HepG2 (cell line): ENCODE data around the gene YPEL4. TPM values are rescaled to one million over a fixed set of nuclear protein-coding genes. Genes with fewer than 3 reads are reported as not detected.

Experiments
- ASH2L ChIP-seq: fragments of 300-600, 200-600 bp; sonication (generic); IDR thresholded peaks from 2 replicates; pipeline ENCODE4 v1.7.0; 2017; ENCODE audit warnings: low read depth, mild to moderate bottlenecking, moderate library complexity, mixed read lengths, low read length; ENCODE audit not compliant: insufficient read length
- HDAC6 ChIP-seq: fragments of 200-600 bp; sonication (generic); IDR thresholded peaks from 2 replicates; pipeline ENCODE4 v1.7.0; 2017; ENCODE audit warnings: mild to moderate bottlenecking, antibody characterized with exemption, low read length, low read depth
- NFKBIZ ChIP-seq: IDR thresholded peaks from 2 replicates; pipeline ENCODE4 v1.6.1; 2018; ENCODE audit warnings: missing genetic modification reagents, missing compliant biosample characterization
- NONO ChIP-seq, 2 experiments: fragments of 450-650 bp in 1 of 2; sonication (generic) in 1 of 2; formaldehyde crosslinking in 1 of 2; IDR thresholded peaks in 1 of 2; conservative IDR thresholded peaks in 1 of 2; 2 replicates each; pipeline versions ENCODE4 v1.6.1 to v1.8.0; 2017 to 2022; ENCODE audit warnings: mild to moderate bottlenecking in 1 of 2, missing genetic modification reagents in 1 of 2, moderate library complexity in 1 of 2
- RARG ChIP-seq: sonication (generic); formaldehyde crosslinking; IDR thresholded peaks from 2 replicates; pipeline ENCODE4 v1.4.0; 2020; ENCODE audit warnings: low read depth, mild to moderate bottlenecking, missing genetic modification reagents
- REXO4 ChIP-seq: sonication (generic); formaldehyde crosslinking; IDR thresholded peaks from 2 replicates; pipeline ENCODE4 v1.8.0; 2022; ENCODE audit warnings: missing genetic modification reagents, mild to moderate bottlenecking, borderline replicate concordance
- SRY ChIP-seq: sonication (generic); formaldehyde crosslinking; IDR thresholded peaks from 2 replicates; pipeline ENCODE4 v1.8.0; 2022; ENCODE audit warnings: mild to moderate bottlenecking, missing genetic modification reagents
- TCF12 ChIP-seq, 2 experiments: fragments of 450-650 bp in 1 of 2; sonication (generic) in 1 of 2; formaldehyde crosslinking in 1 of 2; IDR thresholded peaks; 2 replicates each; pipeline versions ENCODE4 v1.6.1 to v1.8.0; 2017 to 2022; ENCODE audit warnings: antibody characterized with exemption in 1 of 2, mild to moderate bottlenecking in 1 of 2, missing genetic modification reagents in 1 of 2, moderate library complexity in 1 of 2
- TEAD2 ChIP-seq: sonication (generic); formaldehyde crosslinking; IDR thresholded peaks from 2 replicates; pipeline ENCODE4 v1.9.0; 2021; ENCODE audit warnings: missing genetic modification reagents
- ZNF33B ChIP-seq: sonication (generic); formaldehyde crosslinking; IDR thresholded peaks from 2 replicates; pipeline ENCODE4 v1.5.1; 2020; ENCODE audit warnings: mild to moderate bottlenecking, missing genetic modification reagents
- ZNF431 ChIP-seq: sonication (generic); formaldehyde crosslinking; IDR thresholded peaks from 2 replicates; pipeline ENCODE4 v1.9.0; 2022; ENCODE audit warnings: missing genetic modification reagents, low read depth, mild to moderate bottlenecking, borderline replicate concordance
- ZNF441 ChIP-seq: sonication (generic); formaldehyde crosslinking; IDR thresholded peaks from 2 replicates; pipeline ENCODE4 v1.7.0; 2021; ENCODE audit warnings: missing genetic modification reagents, borderline replicate concordance
- ZNF770 ChIP-seq: sonication (generic); formaldehyde crosslinking; IDR thresholded peaks from 2 replicates; pipeline ENCODE4 v1.5.0; 2020; ENCODE audit warnings: mild to moderate bottlenecking, missing genetic modification reagents
- polyA plus RNA-seq, 8 experiments: library from polyadenylated mRNA; depleted of rRNA in 3 of 8; stranded (reverse) in 7 of 8; unstranded in 1 of 8; fragments of >200 nt; fragmentation: Illumina TruSeq in 4 of 8; extraction: Trizol in 4 of 8; gene quantifications; 2 replicates each; pipeline versions ENCODE4 v1.2.1 to v1.2.3, GENCODE V29; 2011 to 2016; ENCODE audit warnings: low read depth in 4 of 8, missing spikeins in 1 of 8, mixed read lengths in 1 of 8; ENCODE audit not compliant: insufficient read depth in 1 of 8
- total RNA-seq, 5 experiments: library from RNA; depleted of rRNA; stranded (reverse); fragments of >200 nt; fragmentation: Illumina TruSeq; extraction: Trizol; gene quantifications; 2 replicates each; pipeline ENCODE4 v1.2.3, GENCODE V29; 2016; ENCODE audit warnings: low read depth in 1 of 5
- TF ChIP-seq, protein P1 (sequence below), 2 experiments: fragments of 450-650 bp in 1 of 2; sonication (generic) in 1 of 2; formaldehyde crosslinking in 1 of 2; IDR thresholded peaks; 2 replicates each; pipeline versions ENCODE4 v1.6.1 to v1.8.0; 2016 to 2022; ENCODE audit warnings: antibody characterized with exemption in 1 of 2, mild to moderate bottlenecking in 1 of 2, missing genetic modification reagents in 1 of 2

Gene YPEL4
- total and polyA plus RNA-seq, 2 of the 13 experiments (the other 11 are each of a cell fraction or from before 2014, with no cell fraction given), result 0.04 TPM; not detected in 1

DNA sequence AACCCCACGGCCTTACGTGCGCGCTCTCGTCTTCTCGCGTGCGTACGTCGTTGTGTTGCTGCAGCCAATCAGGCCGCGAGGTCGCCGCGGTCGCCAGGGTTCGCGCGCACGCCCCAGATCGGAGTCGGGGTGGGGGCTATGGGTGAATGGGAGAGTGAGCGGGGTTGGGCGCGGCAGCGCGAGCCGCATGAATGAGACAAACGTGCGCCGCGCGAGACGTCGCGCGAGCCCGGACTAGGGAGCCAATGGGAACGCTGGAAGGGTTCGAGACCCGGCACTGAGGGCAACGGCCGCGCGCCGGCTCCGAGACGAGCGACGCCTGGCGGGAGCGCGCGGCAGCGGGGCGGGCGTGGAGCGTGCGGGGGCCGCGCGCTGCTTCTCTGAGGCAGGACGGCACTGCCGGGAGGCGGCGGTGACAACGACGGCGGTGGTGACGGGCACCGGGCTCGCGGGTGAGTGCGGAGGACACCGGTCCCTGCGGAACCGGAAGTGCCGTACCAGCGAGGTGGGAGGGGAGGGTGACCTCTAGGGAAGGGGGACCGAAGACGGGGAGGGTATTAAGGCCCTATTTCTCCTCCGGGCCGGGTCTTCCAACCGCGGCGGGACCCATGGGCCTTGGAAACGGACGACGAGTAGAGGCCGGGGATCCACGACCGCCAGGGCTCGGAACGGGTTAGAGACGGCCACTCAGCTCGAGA, 18.2 kb upstream of the YPEL4 start, which contains the start of gene ZDHHC5 (continued):
- TF ChIP-seq ZNF770 (CRISPR knock-in tag) (no peak), ZNF441 (CRISPR knock-in tag) (peak; percentile 73; the same call in 1 of the 2 replicates), TEAD2 (no peak), TCF12 (IDR thresholded peaks at IDR 0.05) (no peak), TCF12 (CRISPR knock-in tag; IDR thresholded peaks at IDR 0.05) (peak; percentile 71), REXO4 (CRISPR knock-in tag) (no peak), HDAC6 (no peak), ZNF33B (CRISPR knock-in tag) (no peak), SRY (CRISPR knock-in tag) (0 out of 2 replicates have a peak, but pooled peaks have one; percentile 46), ASH2L (peak; percentile 52), NFKBIZ (CRISPR knock-in tag) (no peak; the same call in 1 of the 2 replicates), ZNF431 (0 out of 2 replicates have a peak, but pooled peaks have one; percentile 53), NONO (IDR thresholded peaks at IDR 0.05) (no peak), NONO (CRISPR knock-in tag; conservative IDR thresholded peaks at IDR 0.05) (peak; percentile 66), RARG (CRISPR knock-in tag) (no peak)
- TF ChIP-seq, protein P1, sequence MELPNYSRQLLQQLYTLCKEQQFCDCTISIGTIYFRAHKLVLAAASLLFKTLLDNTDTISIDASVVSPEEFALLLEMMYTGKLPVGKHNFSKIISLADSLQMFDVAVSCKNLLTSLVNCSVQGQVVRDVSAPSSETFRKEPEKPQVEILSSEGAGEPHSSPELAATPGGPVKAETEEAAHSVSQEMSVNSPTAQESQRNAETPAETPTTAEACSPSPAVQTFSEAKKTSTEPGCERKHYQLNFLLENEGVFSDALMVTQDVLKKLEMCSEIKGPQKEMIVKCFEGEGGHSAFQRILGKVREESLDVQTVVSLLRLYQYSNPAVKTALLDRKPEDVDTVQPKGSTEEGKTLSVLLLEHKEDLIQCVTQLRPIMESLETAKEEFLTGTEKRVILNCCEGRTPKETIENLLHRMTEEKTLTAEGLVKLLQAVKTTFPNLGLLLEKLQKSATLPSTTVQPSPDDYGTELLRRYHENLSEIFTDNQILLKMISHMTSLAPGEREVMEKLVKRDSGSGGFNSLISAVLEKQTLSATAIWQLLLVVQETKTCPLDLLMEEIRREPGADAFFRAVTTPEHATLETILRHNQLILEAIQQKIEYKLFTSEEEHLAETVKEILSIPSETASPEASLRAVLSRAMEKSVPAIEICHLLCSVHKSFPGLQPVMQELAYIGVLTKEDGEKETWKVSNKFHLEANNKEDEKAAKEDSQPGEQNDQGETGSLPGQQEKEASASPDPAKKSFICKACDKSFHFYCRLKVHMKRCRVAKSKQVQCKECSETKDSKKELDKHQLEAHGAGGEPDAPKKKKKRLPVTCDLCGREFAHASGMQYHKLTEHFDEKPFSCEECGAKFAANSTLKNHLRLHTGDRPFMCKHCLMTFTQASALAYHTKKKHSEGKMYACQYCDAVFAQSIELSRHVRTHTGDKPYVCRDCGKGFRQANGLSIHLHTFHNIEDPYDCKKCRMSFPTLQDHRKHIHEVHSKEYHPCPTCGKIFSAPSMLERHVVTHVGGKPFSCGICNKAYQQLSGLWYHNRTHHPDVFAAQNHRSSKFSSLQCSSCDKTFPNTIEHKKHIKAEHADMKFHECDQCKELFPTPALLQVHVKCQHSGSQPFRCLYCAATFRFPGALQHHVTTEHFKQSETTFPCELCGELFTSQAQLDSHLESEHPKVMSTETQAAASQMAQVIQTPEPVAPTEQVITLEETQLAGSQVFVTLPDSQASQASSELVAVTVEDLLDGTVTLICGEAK (IDR thresholded peaks at IDR 0.05), result 0 out of 2 replicates have a peak, but pooled peaks have one; percentile 31
- TF ChIP-seq, protein P1 (CRISPR knock-in tag; IDR thresholded peaks at IDR 0.05), result no peak
